GM19035 (cell line): Measurements from ENCODE around the gene SUMO3.

Experiments used
- ATAC-seq: cut with Tn5 transposase; IDR thresholded peaks from one replicate; pipeline ENCODE4 v1.9.1; 2021; ENCODE audit not compliant: unreplicated experiment

SUMO3 gene

DNA sequence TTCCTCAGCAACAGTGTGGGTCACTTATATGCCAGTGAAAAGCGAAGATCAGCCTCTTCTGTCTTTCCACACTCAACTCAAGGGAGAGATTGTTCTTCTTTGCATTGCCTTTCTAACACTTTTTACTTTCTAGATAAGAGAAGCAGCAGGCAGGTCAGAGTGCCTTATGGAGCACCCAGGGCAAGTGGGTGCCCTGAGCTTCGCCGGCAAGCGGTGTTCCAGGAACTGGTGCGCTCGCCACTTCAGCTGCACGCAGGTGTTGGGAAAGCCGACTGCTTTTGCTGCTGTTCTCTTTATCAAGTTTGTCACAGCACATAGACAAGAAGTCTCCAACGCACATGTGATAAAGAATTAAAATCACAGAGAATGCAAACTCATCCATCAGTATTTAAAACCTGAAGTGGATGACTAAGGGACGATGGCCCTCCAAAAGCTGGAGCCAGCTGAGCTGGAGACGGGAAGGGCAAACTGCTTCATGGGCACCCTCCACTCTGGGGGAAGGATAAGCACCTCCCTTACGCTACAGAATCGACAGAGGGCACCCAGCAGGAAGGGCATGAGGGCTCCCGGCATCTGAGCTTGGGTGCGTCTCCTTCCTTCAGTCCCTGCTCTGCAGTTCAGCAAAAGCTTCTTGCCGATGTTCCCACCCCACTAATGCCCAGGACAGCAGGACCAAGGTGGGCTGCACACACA is 36.9 kb downstream of the SUMO3 start:
- no peak for ATAC-seq

DNA sequence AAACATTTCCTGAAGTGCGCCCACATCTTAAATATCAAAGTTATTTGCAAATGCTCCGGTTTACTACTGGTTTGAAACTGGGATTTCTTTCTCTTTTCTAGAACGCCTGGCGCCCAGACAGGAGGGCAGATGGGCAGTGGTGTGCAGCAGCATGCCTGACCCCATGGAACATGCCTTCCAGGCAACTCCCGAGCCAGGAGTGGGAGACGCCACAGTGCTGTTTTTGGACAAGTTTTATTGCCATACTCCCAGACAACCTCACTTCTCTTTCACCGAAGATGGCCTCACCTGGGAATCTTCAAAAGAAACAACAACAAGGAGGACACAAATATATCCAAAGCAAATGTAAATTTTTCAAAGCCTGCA is 37.7 kb downstream of the SUMO3 start:
- ATAC-seq: no peak

DNA sequence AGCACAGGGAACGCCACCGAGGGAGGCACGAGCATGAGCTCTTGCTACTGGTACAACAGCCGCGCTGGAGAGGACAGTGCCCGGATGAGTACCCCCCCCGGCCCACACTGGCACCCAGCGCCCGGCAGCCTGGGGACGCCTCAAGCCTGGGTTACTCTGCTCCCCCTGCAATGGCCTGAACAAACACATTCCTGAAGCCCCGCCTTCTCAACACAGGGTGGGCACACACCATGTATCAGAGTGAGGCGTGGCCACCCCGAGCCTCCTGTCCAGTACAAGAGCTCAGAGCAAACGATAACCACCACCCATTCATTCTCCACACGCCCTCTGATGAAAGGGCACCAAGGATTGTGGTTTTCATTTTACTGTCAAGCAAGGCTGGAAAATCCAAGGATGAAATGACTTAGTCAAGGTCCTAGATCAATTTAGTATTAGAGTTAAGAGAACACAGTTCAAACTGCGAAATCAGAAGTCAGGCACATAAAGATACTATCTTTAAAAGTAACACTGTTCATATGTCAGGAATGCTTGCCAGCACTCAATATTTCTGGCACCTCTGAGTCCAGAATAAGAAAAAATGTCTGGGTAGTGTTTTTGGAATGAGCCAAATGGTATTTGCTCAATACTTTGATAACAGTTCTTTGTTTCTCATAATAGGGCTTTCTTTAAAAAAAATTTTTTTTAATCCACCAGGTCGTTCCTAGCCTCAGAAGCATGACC is 38.3 kb downstream of the SUMO3 start:
- ATAC-seq: no peak

DNA sequence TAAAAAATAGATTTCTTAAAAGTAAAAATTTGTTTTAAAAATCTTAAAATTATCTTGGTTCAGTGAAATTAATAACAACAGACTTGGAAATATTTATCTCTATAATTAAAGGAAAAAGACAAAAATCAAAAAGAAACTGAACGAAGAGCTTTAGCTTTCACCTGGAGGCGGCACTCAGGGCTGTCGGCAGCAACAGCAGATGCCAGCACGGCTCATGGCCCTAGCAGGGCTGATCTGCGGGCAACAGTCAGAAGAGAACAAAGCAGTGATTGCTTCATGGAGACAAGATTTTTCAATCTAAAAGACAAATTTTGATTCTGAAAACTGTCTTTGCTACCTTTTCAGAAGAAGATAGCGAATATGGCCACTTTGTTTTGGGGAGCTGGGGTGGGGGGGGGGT is 38.9 kb downstream of the SUMO3 start:
- ATAC-seq: no peak

DNA sequence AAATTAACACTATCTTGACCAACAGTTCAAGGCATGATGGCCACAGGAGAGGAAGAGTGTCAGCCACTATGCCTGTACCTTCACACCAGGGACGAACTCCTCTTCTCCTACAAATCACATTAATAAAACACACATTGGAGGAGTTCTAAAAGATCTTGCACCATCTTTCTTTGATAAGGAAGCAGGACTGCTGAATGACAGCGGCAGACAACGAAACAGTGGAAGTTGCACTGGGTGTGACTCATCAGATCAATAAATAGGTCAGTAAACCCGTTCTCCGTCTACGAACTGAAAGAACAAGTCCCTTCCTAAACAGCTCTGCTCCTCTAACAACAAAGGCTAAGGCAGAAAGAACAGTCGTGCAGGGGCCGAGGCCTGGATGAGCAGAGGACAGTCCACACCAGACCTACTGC is 39.4 kb downstream of the SUMO3 start:
- no peak for ATAC-seq

DNA sequence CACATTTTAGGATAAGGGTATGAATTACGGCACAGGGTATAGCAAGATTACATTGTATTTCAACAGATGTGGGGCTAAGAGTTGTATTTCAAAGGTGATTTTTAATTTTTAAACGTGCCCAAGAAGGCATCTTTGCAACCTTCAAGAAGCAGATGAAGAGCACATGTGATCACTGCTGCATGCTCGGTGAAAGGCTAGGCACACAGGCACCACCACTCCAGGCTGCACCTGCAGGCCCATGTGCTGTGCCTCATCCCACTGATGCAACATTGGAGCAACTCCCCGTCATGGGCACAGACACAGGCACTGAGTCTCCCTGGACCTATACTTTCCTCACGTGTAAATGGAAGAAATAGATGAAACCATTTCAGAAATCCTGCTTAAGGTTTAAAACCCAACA is 39.8 kb downstream of the SUMO3 start:
- no peak for ATAC-seq

DNA sequence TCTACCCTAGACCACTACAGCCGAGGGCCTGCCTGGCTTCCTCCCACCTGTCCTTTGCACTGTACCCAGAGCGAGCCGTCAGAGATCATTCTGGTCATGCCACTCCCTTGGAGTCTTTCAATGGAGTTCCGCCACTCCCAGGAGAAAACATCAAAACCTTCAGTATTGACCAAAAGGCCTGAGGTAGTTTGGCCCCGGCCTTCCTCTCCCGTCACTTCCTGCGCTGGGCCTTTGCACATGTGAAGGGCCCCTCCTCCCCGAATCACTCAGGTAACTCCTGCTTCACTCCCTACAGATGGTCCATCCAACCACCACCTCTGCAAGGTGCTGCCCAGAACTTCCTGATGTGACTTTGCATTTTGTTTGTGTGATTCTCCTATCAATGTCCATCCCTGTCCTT is 42.9 kb downstream of the SUMO3 start:
- no peak for ATAC-seq

DNA sequence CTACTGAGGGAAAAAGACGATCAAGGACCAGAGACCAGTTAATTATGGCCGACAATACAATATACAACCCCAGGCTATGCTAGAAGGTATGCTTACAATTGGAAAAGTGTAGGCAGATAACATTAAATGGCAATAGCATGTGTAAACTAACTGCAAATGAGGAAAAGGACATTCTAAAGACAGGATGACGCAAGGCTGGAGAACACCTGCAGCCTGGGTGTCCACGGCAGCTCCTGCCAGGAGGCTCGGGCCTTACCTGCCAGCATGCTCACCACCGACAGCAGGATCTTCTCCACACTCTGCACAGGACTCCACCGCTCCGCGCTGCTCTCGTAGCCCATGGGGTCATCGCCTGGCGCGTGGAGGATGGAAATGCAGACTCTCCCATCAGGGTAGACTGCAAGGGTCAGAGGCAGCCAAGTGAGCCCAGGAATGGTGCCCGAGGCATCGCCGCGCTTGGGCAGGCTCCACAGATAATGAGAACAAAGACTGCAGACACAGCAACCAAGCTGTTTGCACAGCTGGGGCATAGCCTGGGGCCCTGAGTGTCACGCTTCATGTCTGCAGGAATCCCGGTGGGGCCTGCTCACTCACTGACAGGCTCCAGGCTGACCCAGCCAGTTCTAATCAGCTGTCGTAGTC is 44.5 kb downstream of the SUMO3 start:
- no peak for ATAC-seq

DNA sequence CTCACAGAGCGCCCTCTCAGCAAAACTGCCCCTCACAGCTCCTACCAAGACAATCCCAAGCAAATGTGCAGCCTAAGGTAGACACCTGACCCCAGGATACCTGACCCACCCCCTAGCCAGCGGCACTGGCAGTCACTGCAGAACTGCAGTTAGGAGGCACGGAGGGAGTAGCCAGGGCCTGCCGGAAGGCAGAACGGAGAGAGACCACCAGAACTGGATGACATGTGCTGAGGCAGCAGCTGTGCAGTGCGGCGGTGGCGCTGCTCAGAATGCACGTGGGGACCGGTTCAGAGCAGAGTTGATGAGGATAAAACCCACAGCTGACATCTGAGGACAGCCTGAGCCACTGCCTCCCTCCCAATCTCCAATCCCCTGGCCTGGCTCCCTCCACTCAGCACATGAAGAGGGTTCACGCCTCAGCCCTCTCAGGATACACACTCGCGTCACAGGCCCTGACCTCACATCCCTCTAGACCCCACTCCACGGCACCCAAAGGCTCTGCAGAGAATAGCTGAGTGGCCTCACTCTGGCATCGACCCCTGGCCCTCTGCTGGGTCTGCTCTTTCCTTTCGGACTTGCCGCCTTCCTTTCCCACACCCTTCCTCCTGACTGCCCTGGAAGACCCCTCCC is 45.9 kb downstream of the SUMO3 start:
- ATAC-seq: no peak

DNA sequence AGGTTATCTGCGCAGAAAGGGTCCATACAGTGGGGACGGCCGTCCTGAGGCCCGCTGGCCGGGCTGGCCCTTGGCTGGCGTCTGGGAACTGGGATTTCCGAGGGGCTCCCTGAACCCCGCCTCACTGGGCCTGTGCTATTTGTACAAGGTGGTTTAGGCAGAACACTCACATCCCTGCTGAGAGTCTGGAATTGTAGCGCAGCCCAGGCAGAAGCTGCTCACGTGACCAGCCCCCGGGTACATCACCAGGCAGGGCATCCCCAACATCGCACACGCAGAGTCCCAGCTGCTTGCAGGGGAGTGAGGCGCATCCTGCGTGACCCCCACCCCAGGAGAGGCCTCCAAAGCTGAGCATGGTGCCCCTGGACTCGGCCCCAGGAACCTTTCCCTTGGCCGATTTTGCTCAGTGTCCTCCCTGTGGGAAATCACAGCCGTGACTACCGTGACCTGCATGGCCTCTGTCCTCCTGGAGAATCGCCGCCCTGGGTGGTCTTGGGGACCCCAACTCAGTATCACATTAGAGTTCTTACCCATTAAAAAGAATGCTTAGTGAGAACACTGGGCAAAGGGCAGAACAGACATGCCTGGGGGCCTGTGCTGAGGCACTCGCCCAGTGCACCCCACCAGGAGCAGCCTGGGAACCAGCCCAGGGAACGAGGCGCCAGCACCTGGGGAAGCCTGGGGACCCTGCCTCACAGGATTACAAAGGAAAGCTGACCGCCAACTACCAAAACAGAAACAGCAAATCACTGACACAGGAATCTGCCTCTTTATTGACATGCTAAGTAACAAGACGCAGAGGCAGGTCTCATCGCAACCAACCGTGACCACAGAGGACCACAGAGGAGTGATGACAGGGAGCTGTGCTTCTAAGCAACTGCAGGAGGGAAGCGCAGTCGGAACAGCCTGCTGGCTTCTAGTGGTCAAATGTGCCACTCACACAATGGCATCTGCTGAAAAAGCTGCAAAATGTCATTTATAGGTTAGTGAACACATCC is 49.7 kb downstream of the SUMO3 start:
- ATAC-seq: no peak

DNA sequence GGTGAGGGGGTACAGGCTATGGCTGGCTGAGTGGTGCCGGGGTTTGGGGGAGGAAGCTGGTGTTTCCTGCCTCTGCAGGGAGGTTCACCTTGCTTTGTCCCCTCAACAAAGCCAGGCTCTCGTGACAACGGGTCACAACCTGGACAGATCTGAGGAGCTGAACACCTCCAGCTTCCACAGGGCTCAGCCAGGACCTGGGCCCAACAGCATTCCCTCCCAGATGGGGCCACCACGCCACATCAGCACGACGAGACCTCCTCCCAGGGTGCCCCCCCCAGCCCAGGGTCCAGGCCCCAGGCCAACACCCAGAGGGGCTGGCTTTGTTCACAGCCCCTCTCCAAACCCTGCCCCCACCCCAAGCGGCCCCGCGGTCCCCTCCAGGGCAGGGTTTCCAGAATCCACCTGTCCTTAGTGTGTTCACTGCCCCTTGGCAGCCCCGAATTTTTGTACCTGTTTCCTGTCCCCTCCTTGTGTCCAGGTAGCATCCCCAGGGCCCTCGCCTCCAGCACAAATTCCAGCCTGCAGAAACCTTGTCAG is 51.0 kb downstream of the SUMO3 start:
- ATAC-seq: no peak

DNA sequence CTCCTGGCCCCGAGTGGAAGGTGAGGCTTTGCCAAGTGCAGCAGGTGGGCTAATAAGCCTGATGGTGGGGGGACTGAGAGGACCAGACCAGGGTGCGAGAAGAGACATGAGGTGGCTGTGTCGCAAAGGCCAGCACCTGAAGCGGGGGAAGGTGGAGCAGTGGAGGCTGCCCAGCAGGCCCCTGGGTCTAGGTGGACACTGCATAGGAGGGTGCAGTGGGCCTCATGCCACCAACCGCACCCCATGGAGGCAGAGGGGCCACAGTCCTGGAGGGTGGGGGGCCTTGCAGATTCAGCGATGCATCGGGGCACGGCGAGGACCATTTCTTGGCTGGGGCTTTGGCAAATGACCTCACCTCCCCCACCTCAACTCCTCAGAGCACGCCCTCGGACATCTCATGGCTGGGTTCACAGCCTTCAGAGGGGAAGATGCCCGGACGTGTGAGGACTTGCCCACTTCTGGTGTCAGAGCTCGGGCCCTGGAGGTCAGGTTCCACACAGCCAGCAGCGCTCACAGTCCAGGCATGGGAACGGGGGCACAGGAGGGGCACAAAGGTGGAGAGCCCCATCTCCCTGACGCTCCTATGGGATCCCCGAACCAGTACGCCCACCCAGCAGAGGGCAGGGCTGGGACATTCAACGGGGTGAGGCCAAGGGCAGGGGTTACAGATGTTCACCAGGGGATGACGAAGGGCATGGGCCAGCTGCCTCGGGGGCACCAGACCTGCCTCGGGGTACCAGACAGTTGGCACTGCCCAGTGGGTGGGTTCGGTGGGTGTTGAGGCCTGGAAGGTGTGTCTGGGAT is 51.6 kb downstream of the SUMO3 start:
- no peak for ATAC-seq

DNA sequence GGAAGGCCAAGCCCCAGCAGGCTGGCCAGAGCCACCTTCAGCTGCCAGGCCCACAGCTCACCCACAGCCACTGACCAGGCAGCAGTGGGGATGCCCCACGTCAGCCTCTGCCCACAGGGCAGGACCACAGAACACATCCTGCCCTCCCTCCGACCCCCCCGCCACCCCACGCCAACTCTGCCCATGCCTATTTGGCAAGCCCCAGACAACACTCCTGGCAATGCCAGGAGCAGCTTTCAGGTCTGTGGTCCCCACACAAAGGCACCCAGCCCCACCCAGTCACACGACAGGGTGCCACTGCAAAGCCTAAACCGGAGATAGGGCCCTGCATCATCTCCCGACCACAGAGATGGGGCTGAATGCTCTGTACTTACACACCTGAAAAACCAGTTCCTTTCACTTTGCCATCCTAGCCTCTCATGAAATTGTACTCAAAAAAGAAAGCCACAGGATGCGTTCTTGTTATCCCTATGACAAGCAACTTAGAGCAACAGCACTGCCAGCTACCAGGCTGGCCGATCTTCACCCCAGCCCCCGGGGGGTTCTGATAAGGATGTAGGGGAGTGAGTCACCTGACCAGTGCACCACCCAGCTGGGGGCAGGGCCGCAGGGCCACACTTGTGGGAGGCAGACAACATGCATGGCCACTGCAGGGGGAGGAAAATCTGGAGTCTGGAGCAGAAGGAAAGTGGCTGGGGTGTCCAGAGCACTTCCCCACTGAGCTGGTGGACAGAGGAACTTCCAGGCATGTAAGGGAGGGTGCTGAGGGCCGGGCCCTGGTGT is 52.4 kb downstream of the SUMO3 start:
- ATAC-seq: no peak

DNA sequence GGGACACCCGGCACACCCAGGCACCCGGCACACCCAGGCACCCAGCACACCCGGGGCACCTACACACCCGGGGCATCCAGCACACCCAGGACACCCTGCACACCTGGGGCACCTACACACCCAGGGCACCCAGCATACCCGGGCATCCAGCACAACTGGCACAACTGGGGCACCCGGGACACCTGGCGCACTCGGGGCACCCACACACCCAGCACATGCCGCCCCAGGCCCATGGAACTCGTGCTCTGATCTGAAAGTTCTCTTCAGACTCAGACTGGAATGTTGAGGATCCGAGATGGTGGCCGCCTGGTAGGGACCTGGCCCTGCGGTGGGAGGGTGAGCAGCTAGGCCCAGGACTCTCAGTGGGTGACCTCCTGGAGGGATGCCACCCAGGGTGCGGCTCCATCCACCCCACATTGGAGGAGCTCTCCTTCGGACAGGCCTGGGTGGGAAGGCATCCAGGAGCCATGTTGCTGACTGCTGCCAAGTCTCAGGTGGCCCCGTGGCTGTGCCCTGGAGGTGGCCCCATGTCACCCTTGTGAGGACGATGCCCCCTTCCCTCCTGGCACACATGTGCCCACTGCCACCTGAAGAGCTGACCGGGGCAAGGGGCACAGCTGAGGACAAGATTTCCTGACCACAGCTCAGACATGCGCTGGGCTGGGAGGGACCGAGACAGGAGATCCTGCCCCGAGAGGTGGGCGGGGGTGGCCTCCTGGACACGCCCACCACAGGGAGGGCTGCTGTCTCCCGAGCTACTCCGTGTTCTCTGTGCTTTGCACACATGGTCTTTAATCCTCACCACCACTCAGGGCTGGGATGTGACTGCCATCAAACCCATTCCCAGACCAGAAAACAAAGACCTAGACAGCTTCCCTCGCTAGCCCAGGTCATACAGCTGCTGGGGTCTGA is 53.3 kb downstream of the SUMO3 start:
- no peak for ATAC-seq

DNA sequence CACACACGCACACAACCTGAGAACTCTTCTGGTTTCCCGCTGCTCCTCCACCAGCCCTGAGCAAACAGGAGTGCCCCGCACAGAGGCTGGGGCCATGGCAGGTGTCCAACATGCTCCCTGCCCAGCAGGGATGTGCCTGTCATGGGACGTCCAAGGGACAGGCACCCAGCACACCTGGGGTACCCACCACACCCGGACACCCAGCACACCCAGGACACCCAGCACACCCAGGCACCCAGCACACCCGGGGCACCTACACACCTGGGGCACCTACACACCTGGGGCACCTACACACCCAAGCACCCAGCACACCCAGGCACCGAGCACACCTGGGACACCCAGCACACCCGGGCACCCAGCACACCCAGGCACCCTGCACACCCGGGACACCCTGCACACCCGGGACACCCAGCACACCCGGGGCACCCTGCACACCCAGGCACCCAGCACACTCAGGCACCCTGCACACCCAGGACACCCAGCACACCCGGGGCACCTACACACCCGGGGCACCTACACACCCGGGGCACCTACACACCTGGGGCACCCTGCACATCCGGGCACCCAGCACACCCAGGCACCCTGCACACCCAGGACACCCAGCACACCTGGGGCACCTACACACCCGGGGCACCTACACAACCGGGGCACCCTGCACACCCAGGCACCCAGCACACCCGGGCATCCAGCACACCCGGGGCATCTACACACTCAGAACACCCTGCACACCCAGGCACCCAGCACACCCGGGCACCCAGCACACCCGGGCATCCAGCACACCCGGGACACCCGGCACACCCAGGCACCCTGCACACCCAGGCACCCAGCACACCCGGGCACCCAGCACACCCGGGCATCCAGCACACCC is 54.2 kb downstream of the SUMO3 start:
- no peak for ATAC-seq

DNA sequence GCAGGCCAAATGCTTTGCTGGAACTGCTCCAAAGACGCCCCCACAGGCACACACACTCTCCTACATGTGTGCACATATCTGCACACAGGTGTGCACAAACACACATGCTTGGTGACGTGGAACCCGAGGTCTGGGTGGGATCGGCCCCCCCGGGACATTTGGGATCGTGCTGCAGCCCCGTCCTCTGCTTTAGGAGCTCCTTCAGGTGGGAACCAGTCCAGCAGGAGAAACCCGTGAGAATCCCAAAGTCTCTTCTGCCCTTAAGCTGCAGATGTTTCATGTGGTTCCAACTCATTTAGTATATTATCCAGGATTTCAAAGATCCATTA is 54.8 kb downstream of the SUMO3 start:
- ATAC-seq: no peak
